KMS-11 (cell line): ENCODE data around the gene ARRDC1.

Experiments
- H2AFZ ChIP-seq: fragments of 200-600 bp; sonication (generic); 2 replicates; pipeline ENCODE4 v1.6.1; 2016; ENCODE audit warnings: antibody characterized with exemption, mixed run types, low read depth
- H3K27ac ChIP-seq: fragments of 200-600 bp; sonication (generic); 2 replicates; pipeline ENCODE4 v1.6.1; 2016; ENCODE audit warnings: mild to moderate bottlenecking, mixed run types
- H3K27me3 ChIP-seq: fragments of 200-600 bp; sonication (generic); 2 replicates; pipeline ENCODE4 v1.6.1; 2017; ENCODE audit warnings: mild to moderate bottlenecking, low read depth, mixed run types, moderate library complexity; ENCODE audit not compliant: insufficient read depth
- H3K36me3 ChIP-seq: fragments of 200-600 bp; sonication (generic); 2 replicates; pipeline ENCODE4 v1.6.1; 2017; ENCODE audit warnings: mild to moderate bottlenecking, mixed run types; ENCODE audit not compliant: insufficient read depth
- H3K4me1 ChIP-seq: fragments of 200-600 bp; sonication (generic); 2 replicates; pipeline ENCODE4 v1.6.1; 2016; ENCODE audit warnings: mild to moderate bottlenecking, low read depth, mixed run types; ENCODE audit not compliant: poor library complexity, severe bottlenecking
- H3K4me2 ChIP-seq: fragments of 200-600 bp; sonication (generic); 2 replicates; pipeline ENCODE4 v1.7.0; 2016; ENCODE audit warnings: mild to moderate bottlenecking, mixed run types
- H3K4me3 ChIP-seq: fragments of 200-600 bp; sonication (generic); IDR thresholded peaks from 2 replicates; pipeline ENCODE4 v1.6.1; 2017; ENCODE audit warnings: low read depth, low read length, mixed read lengths; ENCODE audit not compliant: insufficient read depth
- H3K79me2 ChIP-seq: fragments of 200-600 bp; sonication (generic); 2 replicates; pipeline ENCODE4 v1.6.1; 2016; ENCODE audit warnings: low read depth, mixed run types; ENCODE audit not compliant: insufficient read depth
- H3K9ac ChIP-seq: fragments of 200-600 bp; sonication (generic); 2 replicates; pipeline ENCODE4 v1.6.1; 2016; ENCODE audit warnings: mild to moderate bottlenecking, mixed run types
- H4K20me1 ChIP-seq: fragments of 200-600 bp; sonication (generic); 2 replicates; pipeline ENCODE4 v1.6.1; 2016; ENCODE audit warnings: mild to moderate bottlenecking, mixed run types; ENCODE audit not compliant: insufficient read depth
- TF ChIP-seq, protein P1 (sequence below): fragments of 200-600 bp; sonication (generic); conservative IDR thresholded peaks from 2 replicates; pipeline ENCODE4 v1.6.1; 2017; ENCODE audit warnings: low read depth, mild to moderate bottlenecking, antibody characterized with exemption, low read length, moderate library complexity, mixed read lengths

The ARRDC1 gene

DNA sequence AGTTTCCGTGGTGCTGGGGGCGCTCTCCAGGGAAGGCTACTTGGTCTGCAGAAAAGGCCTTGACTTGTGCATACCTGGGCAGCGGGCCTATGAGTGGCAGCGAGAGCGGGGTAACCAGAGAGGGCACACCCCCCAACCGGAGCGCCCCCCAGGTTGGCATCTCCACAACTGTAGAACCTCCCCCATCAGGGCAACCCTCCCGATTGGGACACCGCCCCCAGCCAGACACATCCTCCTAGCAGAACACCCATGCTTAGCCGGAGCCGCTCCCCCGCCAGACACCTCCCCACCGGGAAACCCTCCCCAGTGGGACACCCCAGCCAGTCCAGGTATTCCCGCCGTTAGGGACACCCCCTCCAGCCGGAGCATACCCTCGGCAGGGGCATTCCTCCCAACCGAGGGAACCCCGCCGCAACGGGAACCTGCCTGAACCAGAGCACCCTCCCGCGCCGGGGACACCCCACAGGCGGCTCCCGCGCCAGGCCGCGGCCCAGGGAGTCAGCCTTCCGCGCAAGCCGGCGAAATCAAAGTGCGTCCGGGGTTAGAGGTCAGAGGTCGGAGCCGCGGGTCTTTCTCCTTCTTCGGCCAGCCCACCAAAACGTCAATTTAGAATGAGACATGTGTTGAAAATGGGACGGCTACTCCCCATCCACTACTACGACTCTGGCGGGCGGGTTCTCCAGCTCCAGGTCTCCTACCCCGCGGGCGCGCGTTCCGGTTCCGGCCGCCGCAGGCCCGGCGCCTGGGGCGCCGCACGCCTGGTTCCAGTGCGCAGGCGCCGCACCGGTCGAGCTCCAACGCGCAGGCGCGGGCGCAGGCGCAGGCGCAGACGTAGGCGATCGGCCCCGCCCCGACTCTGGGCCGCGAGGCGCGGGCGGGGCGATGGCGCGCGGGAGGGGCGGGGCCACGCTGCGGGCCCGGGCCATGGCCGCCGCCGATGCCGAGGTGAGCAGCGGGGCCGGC, 12.9 kb downstream of the ARRDC1 start, which contains the start of gene EHMT1:
Gene EHMT1 (plus strand): TSS at position 901 of the 963 bp plus-strand sequence. CDS start 24 bp downstream, at position 925.
- peak within 1 kb of the TSS; percentile 58 for H3K27ac ChIP-seq
- no peaks in the 10 kb centered on the region for H4K20me1 ChIP-seq
- peaks cover 35% of the 10 kb centered on the region for H3K4me1 ChIP-seq
- peaks cover 54% of the 10 kb centered on the region for H3K79me2 ChIP-seq
- H3K36me3 ChIP-seq: peaks cover 3% of the 10 kb centered on the region; the same call in 1 of the 2 replicates
- H3K27me3 ChIP-seq: no peaks in the 10 kb centered on the region
- peak within 1 kb of the TSS; percentile 62 for H2AFZ ChIP-seq
- no peak within 1 kb of the TSS for H3K4me3 ChIP-seq
- TF ChIP-seq, protein P1, sequence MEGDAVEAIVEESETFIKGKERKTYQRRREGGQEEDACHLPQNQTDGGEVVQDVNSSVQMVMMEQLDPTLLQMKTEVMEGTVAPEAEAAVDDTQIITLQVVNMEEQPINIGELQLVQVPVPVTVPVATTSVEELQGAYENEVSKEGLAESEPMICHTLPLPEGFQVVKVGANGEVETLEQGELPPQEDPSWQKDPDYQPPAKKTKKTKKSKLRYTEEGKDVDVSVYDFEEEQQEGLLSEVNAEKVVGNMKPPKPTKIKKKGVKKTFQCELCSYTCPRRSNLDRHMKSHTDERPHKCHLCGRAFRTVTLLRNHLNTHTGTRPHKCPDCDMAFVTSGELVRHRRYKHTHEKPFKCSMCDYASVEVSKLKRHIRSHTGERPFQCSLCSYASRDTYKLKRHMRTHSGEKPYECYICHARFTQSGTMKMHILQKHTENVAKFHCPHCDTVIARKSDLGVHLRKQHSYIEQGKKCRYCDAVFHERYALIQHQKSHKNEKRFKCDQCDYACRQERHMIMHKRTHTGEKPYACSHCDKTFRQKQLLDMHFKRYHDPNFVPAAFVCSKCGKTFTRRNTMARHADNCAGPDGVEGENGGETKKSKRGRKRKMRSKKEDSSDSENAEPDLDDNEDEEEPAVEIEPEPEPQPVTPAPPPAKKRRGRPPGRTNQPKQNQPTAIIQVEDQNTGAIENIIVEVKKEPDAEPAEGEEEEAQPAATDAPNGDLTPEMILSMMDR: no peak
- peak within 1 kb of the TSS; percentile 93 for H3K4me2 ChIP-seq
- peak within 1 kb of the TSS; percentile 73 for H3K9ac ChIP-seq

GRCh38 chr9:137619240-137620047, 14.0 kb downstream of the ARRDC1 start:
- Histone ChIP-seq H4K20me1 (no peaks in the 10 kb centered on the region), H3K27ac (peak overlapping the region; percentile 39; the same call in 1 of the 2 replicates), H3K4me1 (peaks cover 35% of the 10 kb centered on the region), H3K27me3 (no peaks in the 10 kb centered on the region), H2AFZ (peak overlapping the region; percentile 4; the same call in 1 of the 2 replicates), H3K79me2 (peaks cover 65% of the 10 kb centered on the region), H3K4me3 (no peak overlapping the region), H3K4me2 (peak overlapping the region; percentile 93), H3K36me3 (peaks cover 3% of the 10 kb centered on the region; the same call in 1 of the 2 replicates), H3K9ac (peak overlapping the region; percentile 57; the same call in 1 of the 2 replicates)
- TF ChIP-seq, protein P1: no peak

DNA sequence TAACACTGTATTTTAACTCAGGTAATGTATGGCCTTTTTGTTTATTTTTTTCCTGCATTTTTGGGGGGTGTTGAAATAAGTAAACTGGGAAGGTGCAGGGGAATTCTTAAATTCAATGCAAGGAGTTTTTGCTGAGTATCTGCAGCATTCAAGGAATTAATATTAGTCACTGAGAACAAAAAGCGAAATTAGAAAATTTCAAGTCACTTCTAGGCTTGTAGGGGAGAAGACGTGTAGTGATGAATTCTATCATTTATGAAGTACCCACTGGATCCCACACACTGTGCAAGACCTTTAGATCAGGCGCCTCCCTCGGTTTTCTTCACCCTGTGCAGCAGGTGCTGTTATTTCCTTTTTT, 14.5 kb downstream of the ARRDC1 start:
- H3K79me2 ChIP-seq: peaks cover 71% of the 10 kb centered on the region
- H3K4me3 ChIP-seq: no peak overlapping the region
- H4K20me1 ChIP-seq: no peaks in the 10 kb centered on the region
- no peaks in the 10 kb centered on the region for H3K27me3 ChIP-seq
- peak overlapping the region; percentile 93 for H3K4me2 ChIP-seq
- H3K36me3 ChIP-seq: peaks cover 3% of the 10 kb centered on the region; the same call in 1 of the 2 replicates
- peak overlapping the region; percentile 57; the same call in 1 of the 2 replicates for H3K9ac ChIP-seq
- peak overlapping the region; percentile 39; the same call in 1 of the 2 replicates for H3K27ac ChIP-seq
- H2AFZ ChIP-seq: peak overlapping the region; percentile 4; the same call in 1 of the 2 replicates
- H3K4me1 ChIP-seq: peaks cover 35% of the 10 kb centered on the region
- TF ChIP-seq, protein P1: no peak

GRCh38 chr9:137620581-137620980, 15.1 kb downstream of the ARRDC1 start:
- H3K36me3 ChIP-seq: peaks cover 3% of the 10 kb centered on the region; the same call in 1 of the 2 replicates
- TF ChIP-seq, protein P1: no peak

More at GRCh38 chr9:137620581-137620980, 15.1 kb downstream of the ARRDC1 start:
- H3K79me2 ChIP-seq: peaks cover 75% of the 10 kb centered on the region
- H3K4me1 ChIP-seq: peaks cover 35% of the 10 kb centered on the region
- H3K27me3 ChIP-seq: no peaks in the 10 kb centered on the region
- peak overlapping the region; percentile 93; the same call in 1 of the 2 replicates for H3K4me2 ChIP-seq
- no peak overlapping the region for H2AFZ ChIP-seq
- H3K27ac ChIP-seq: no peak overlapping the region
- no peaks in the 10 kb centered on the region for H4K20me1 ChIP-seq
- no peak overlapping the region for H3K9ac ChIP-seq
- no peak overlapping the region for H3K4me3 ChIP-seq
